Left renal cortex interstitium (tissue), 4 donors: ENCODE results near the gene HSPA9. TPM values are rescaled to one million over a fixed set of nuclear protein-coding genes. Genes with fewer than 3 reads are reported as not detected.

Experiments
- polyA plus RNA-seq, 4 donors: library from polyadenylated mRNA; unstranded; fragments of 120-200 nt; gene quantifications; one replicate each; pipeline ENCODE4 v1.2.1, GENCODE V29; 2013; ENCODE audit not compliant: insufficient read length in 4 of 4

The HSPA9 gene
- polyA plus RNA-seq, 4 donors, result 265 to 364 (median 315) TPM

Other genes starting within 250 kb of the HSPA9 start
- gene CDC25C, start 243.6 kb downstream of the HSPA9 start, polyA plus RNA-seq, result 1 to 10 TPM; 6.6 to 8.2 (median 7.6) TPM
- 10 to 100 TPM; 29.6 to 39.9 (median 31.8) TPM for gene FAM53C, start 237.1 kb downstream of the HSPA9 start, polyA plus RNA-seq
- 10 to 100 TPM; 82.0 to 98.8 (median 93.8) TPM for gene KDM3B, start 222.7 kb downstream of the HSPA9 start, polyA plus RNA-seq
- 10 to 100 TPM in 3 of 4 donors, 1 to 10 TPM in 1; 8.6 to 13.1 (median 12.3) TPM for gene REEP2, start 136.3 kb downstream of the HSPA9 start, polyA plus RNA-seq
- 100 to 1,000 TPM in 1 of 4 donors, 10 to 100 TPM in 3; 24.0 to 445 (median 44.4) TPM for gene EGR1, start 109.9 kb downstream of the HSPA9 start, polyA plus RNA-seq
- gene ETF1, start 32.2 kb downstream of the HSPA9 start, polyA plus RNA-seq, result 10 to 100 TPM; 66.2 to 85.7 (median 73.0) TPM
- gene CTNNA1, start 178.0 kb upstream of the HSPA9 start, polyA plus RNA-seq, result 100 to 1,000 TPM; 383 to 405 (median 391) TPM